NB4 (cell line): Measurements from ENCODE around the gene ZMYND11.

ENCODE experiments used
- DNase-seq: peaks from one replicate; pipeline ENCODE4 v3.0.0; 2010; ENCODE audit warnings: low read depth
- H3K4me3 ChIP-seq: one replicate; pipeline ENCODE4 v1.5.1; 2011; ENCODE audit warnings: mild to moderate bottlenecking, low read depth, low read length, moderate library complexity
- MYC ChIP-seq: IDR thresholded peaks from 2 replicates; pipeline ENCODE4 v1.6.1; 2011; ENCODE audit warnings: low read depth, low read length
- POLR2A ChIP-seq: IDR thresholded peaks from 2 replicates; pipeline ENCODE4 v1.6.1; 2011; ENCODE audit warnings: mild to moderate bottlenecking; ENCODE audit not compliant: insufficient read length; ENCODE audit errors: extremely low read depth
- TF ChIP-seq, protein P1 (sequence below): IDR thresholded peaks from one replicate; pipeline ENCODE4 v1.5.1; 2012; ENCODE audit warnings: low read depth, low read length
- TF ChIP-seq, protein P2 (sequence below): IDR thresholded peaks from 2 replicates; pipeline ENCODE4 v1.6.1; 2011; ENCODE audit warnings: low read depth, low read length

ZMYND11 gene

DNA sequence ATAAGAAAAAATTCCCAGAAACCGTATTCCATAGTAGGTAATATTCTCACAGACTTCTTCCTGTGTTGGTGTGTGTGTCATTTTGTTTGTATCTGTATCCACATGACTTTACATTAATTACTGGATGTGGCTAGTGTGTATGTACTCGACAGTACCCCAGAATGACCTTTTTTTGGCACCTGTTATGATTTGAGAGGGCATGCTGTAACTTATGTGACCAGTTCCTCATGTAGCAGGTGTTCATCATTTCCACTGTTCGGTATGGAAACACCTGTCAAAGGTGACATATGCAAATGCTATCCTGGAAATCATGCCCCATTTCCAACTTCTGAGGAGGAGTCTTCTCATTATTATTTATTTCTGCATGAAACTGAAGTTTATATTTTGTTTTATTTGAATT, 89.3 kb downstream of the ZMYND11 start:
- H3K4me3 ChIP-seq: no peak overlapping the region
- TF ChIP-seq, protein P1, sequence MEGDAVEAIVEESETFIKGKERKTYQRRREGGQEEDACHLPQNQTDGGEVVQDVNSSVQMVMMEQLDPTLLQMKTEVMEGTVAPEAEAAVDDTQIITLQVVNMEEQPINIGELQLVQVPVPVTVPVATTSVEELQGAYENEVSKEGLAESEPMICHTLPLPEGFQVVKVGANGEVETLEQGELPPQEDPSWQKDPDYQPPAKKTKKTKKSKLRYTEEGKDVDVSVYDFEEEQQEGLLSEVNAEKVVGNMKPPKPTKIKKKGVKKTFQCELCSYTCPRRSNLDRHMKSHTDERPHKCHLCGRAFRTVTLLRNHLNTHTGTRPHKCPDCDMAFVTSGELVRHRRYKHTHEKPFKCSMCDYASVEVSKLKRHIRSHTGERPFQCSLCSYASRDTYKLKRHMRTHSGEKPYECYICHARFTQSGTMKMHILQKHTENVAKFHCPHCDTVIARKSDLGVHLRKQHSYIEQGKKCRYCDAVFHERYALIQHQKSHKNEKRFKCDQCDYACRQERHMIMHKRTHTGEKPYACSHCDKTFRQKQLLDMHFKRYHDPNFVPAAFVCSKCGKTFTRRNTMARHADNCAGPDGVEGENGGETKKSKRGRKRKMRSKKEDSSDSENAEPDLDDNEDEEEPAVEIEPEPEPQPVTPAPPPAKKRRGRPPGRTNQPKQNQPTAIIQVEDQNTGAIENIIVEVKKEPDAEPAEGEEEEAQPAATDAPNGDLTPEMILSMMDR: no peak
- TF ChIP-seq, protein P2, sequence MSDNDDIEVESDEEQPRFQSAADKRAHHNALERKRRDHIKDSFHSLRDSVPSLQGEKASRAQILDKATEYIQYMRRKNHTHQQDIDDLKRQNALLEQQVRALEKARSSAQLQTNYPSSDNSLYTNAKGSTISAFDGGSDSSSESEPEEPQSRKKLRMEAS: no peak
- TF ChIP-seq MYC: no peak
- TF ChIP-seq POLR2A: no peak
- DNase-seq: no peak

DNA sequence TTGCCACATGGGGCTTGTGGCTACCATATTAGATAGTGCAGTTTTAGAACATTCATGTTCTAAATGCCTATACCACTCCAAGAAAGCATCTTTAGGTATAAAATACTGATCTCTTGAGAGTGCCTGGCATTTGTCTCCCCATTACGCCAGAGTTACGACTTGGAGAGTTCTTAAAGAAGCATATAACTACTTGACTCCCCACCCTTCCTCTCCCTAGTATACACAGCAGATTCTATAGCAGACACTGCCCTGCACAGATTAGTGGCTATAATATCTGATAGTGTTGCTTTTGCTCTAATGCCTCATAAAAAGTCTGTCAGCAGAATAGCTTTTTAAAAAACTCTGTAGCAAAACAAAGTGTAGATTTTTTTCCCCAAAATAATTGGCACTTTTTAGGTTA, 90.8 kb downstream of the ZMYND11 start:
- TF ChIP-seq, protein P1: no peak
- TF ChIP-seq, protein P2: no peak
- TF ChIP-seq POLR2A: no peak
- no peak for TF ChIP-seq MYC
- DNase-seq: no peak

DNA sequence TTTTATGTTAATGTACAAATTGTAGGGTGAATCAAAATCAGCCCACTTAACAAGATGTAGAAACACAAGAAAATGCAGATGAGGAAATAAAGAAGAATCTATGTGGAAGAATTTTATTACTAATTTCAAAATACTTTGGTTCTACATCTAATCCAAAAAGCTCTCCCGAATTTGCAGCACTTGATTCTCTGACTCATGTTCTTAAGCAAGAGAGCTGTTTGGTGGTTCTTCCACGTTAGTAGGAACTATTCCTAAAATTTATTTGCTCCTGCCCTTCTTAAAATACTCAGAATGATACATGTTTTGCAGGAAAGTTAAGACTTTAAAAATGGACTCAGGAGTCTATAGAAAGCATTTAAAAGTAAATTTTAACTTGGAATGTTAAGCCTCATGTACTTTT, 91.8 kb downstream of the ZMYND11 start:
- H3K4me3 ChIP-seq: no peak overlapping the region
- TF ChIP-seq, protein P1: no peak
- TF ChIP-seq, protein P2: no peak
- TF ChIP-seq MYC (no peak), POLR2A (no peak)
- DNase-seq: peak; percentile 38

More for the DNA sequence above, 90.8 kb downstream of the ZMYND11 start:
- no peak overlapping the region for H3K4me3 ChIP-seq

DNA sequence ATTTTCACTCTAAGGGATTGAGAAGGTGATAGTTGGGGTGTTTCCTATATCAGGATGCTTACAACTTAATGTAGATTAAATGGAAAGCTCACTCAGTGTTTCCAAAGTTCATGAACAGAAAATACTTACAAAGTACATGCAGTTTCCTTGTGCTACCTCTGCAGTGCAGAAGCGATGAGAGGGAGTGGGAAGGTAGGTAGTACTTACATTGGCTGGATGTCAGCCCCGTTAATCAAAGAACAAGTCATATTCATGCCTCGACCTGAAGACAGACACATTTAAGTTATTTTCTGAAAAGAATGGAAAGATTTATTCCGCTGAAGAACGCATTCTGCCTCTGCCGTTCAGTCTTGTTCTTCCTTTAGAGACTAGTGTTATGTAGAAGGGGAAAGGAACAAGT, 93.1 kb downstream of the ZMYND11 start:
- TF ChIP-seq POLR2A (no peak), MYC (no peak)
- TF ChIP-seq, protein P2: no peak
- TF ChIP-seq, protein P1: no peak
- no peak for DNase-seq

DNA sequence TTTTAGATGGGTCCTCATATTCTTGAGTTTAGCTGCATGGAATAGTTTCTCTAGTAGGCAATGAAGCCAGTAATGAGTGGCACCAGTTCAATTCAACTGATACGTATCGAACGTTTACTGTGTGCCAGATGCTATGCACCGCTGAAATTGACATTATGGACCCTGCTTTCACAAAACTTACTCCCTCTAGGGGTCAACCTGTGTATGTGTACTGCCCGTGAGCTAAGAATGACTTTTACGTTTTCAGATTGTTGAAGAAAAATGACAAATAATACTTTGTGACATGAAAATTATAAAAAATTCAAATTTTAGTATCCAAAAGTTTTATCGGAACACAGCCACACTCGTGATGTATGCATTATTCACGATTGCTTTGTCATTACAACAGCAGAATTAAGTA, 95.5 kb downstream of the ZMYND11 start:
- peak; percentile 37 for DNase-seq
- no peak overlapping the region for H3K4me3 ChIP-seq
- TF ChIP-seq, protein P2: no peak
- TF ChIP-seq, protein P1: peak; percentile 64

More for the DNA sequence above, 93.1 kb downstream of the ZMYND11 start:
- H3K4me3 ChIP-seq: no peak overlapping the region

DNA sequence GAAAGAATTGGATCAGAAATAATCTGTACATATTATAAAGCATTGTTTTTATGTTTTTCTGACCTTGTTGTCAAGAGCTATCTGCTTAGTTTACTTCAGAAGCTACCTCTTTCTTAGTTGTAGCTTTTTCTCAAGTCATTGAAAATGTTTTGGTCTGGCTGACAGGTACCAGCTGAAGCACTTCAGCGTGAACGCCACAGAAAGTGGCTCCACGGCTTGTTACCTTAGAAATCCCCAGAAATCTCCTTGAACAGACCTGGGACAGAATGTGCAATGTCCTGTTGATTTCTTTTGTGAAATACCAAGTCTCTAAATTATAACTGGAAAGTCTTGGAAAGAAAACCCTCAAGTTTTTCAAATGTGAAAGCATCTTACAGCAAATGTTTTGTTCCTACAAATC, 96.8 kb downstream of the ZMYND11 start:
- no peak for DNase-seq
- TF ChIP-seq, protein P2: no peak
- TF ChIP-seq MYC (no peak), POLR2A (no peak)
- TF ChIP-seq, protein P1: no peak
- no peak overlapping the region for H3K4me3 ChIP-seq
